Lower lobe of right lung (tissue), 2 donors: ENCODE measurements around the gene FLT3LG. TPM values are rescaled to one million over a fixed set of nuclear protein-coding genes. Genes with fewer than 3 reads are reported as not detected.
A peak's percentile ranks its signal among the peaks of the same experiment; 100 is the strongest.

ENCODE experiments used
- ATAC-seq, 2 donors: fragments of 200-7000 bp; cut with Tn5 transposase; one replicate each; pipeline ENCODE4 v1.9.1; 2020 to 2022; ENCODE audit warnings: mild to moderate bottlenecking in 2 of 2, moderate library complexity in 2 of 2
- DNase-seq: peaks from one replicate; pipeline ENCODE4 v3.0.0-alpha.2; 2020
- H3K27ac ChIP-seq: fragments of 200-600 bp; one replicate; pipeline ENCODE4 v1.8.0; 2022
- H3K27me3 ChIP-seq: fragments of 200-600 bp; one replicate; pipeline ENCODE4 v1.8.0; 2022; ENCODE audit warnings: low read depth
- H3K36me3 ChIP-seq: fragments of 200-600 bp; one replicate; pipeline ENCODE4 v1.8.0; 2022; ENCODE audit warnings: mild to moderate bottlenecking
- H3K4me1 ChIP-seq: fragments of 200-600 bp; one replicate; pipeline ENCODE4 v1.8.0; 2022
- H3K4me3 ChIP-seq: fragments of 200-600 bp; one replicate; pipeline ENCODE4 v1.8.0; 2022; ENCODE audit warnings: mild to moderate bottlenecking
- H3K9me3 ChIP-seq: fragments of 200-600 bp; one replicate; pipeline ENCODE4 v1.8.0; 2022
- CTCF ChIP-seq: fragments of 200-600 bp; IDR thresholded peaks from one replicate; pipeline ENCODE4 v1.8.0; 2022; ENCODE audit warnings: antibody characterized with exemption, mild to moderate bottlenecking
- intact Hi-C: fragments of 100-400 bp; cut with DNase I; formaldehyde crosslinking; loops from one replicate; pipeline ENCODE4 v1.11.0; 2022
- total RNA-seq: library from RNA; stranded (reverse); fragmentation: NEBNext Ultra II Directional; extraction: Animal tissue kit (Norgen Biotek cat#: 25700); gene quantifications from one replicate; pipeline ENCODE4 v1.2.1, GENCODE V29; 2021
- donor health status: DM: no; HTN: yes; CAD: no; lungs with severe emphysema.

Gene FLT3LG
- total RNA-seq, 1 donor from 2014 or later: 12.8 TPM

GRCh38 chr19:49512970-49513745, 39.1 kb downstream of the FLT3LG start:
- TF ChIP-seq CTCF: no peak
- Histone ChIP-seq H3K36me3 (peaks cover 6% of the 10 kb centered on the region), H3K9me3 (no peaks in the 10 kb centered on the region), H3K4me1 (peaks cover 40% of the 10 kb centered on the region), H3K27ac (peak overlapping the region; percentile 89), H3K4me3 (peak overlapping the region; percentile 85), H3K27me3 (no peaks in the 10 kb centered on the region)
- ATAC-seq (peak; percentile 76 to 86), DNase-seq (peak; percentile 77)
- intact Hi-C loops: no loop called here

- peaks cover 6% of the 10 kb centered on the region for H3K36me3 ChIP-seq
- DNase-seq: no peak
- H3K4me1 ChIP-seq: peaks cover 40% of the 10 kb centered on the region
- peak overlapping the region; percentile 85 for H3K4me3 ChIP-seq
- H3K9me3 ChIP-seq: no peaks in the 10 kb centered on the region
- intact Hi-C loops: no loop called here
- H3K27me3 ChIP-seq: no peaks in the 10 kb centered on the region
- ATAC-seq: peak; percentile 3 to 31
- H3K27ac ChIP-seq: peak overlapping the region; percentile 89
- TF ChIP-seq CTCF: no peak
Observed at GRCh38 chr19:49513746-49514118, 39.7 kb downstream of the FLT3LG start.

GRCh38 chr19:49514151-49514550, 40.1 kb downstream of the FLT3LG start:
- H3K4me1 ChIP-seq: peaks cover 40% of the 10 kb centered on the region
- peak overlapping the region; percentile 85 for H3K4me3 ChIP-seq
- ATAC-seq (no peak), DNase-seq (no peak)
- H3K27me3 ChIP-seq: no peaks in the 10 kb centered on the region
- H3K27ac ChIP-seq: peak overlapping the region; percentile 89
- H3K9me3 ChIP-seq: no peaks in the 10 kb centered on the region
- H3K36me3 ChIP-seq: peaks cover 6% of the 10 kb centered on the region
- no peak for TF ChIP-seq CTCF
- intact Hi-C loops: no loop called here

- H3K4me3 ChIP-seq: no peak overlapping the region
- H3K27ac ChIP-seq: peak overlapping the region; percentile 68
- intact Hi-C loops: no loop called here
- no peaks in the 10 kb centered on the region for H3K9me3 ChIP-seq
- no peaks in the 10 kb centered on the region for H3K27me3 ChIP-seq
- TF ChIP-seq CTCF: no peak
- DNase-seq (peak; percentile 82), ATAC-seq (peak; percentile 37 to 73)
- peaks cover 20% of the 10 kb centered on the region for H3K36me3 ChIP-seq
- H3K4me1 ChIP-seq: peaks cover 40% of the 10 kb centered on the region
Observed at GRCh38 chr19:49515767-49516166, 41.8 kb downstream of the FLT3LG start.

GRCh38 chr19:49518033-49518432, 44.0 kb downstream of the FLT3LG start:
- H3K4me3 ChIP-seq: no peak overlapping the region
- H3K4me1 ChIP-seq: peaks cover 26% of the 10 kb centered on the region
- intact Hi-C loops: no loop called here
- H3K27ac ChIP-seq: no peak overlapping the region
- H3K36me3 ChIP-seq: peaks cover 35% of the 10 kb centered on the region
- DNase-seq (no peak), ATAC-seq (no peak)
- TF ChIP-seq CTCF: no peak
- H3K9me3 ChIP-seq: no peaks in the 10 kb centered on the region
- H3K27me3 ChIP-seq: no peaks in the 10 kb centered on the region
